Mesendoderm (in vitro differentiated cells): ENCODE data around the gene MAP4.

Experiments used
- DNase-seq: peaks from one replicate; pipeline ENCODE4 v3.0.0; 2013
- H2AK5ac ChIP-seq: 2 replicates; pipeline ENCODE4 v1.6.1; 2013; ENCODE audit warnings: low read length, inconsistent platforms
- H2BK120ac ChIP-seq: 2 replicates; pipeline ENCODE4 v1.6.1; 2013; ENCODE audit warnings: low read depth, mild to moderate bottlenecking, low read length, moderate library complexity, mixed read lengths
- H2BK15ac ChIP-seq: replicated peaks from 2 replicates; pipeline ENCODE4 v1.6.1; 2013; ENCODE audit warnings: low read depth, mild to moderate bottlenecking, moderate library complexity
- H2BK5ac ChIP-seq: 2 replicates; pipeline ENCODE4 v1.6.1; 2013; ENCODE audit warnings: low read length, inconsistent platforms
- H3K18ac ChIP-seq: 2 replicates; pipeline ENCODE4 v1.6.1; 2013; ENCODE audit warnings: mild to moderate bottlenecking, low read length, mixed read lengths
- H3K23ac ChIP-seq: one replicate; pipeline ENCODE4 v1.6.1; 2013; ENCODE audit warnings: low read length
- H3K27ac ChIP-seq: 2 replicates; pipeline ENCODE4 v1.5.1; 2013; ENCODE audit warnings: low read depth, mild to moderate bottlenecking, inconsistent platforms, low read length, moderate library complexity
- H3K27me3 ChIP-seq: 2 replicates; pipeline ENCODE4 v1.6.1; 2013; ENCODE audit warnings: low read length, control low read depth, mild to moderate bottlenecking, inconsistent platforms; ENCODE audit not compliant: insufficient read depth, poor library complexity
- H3K36me3 ChIP-seq: 2 replicates; pipeline ENCODE4 v1.6.1; 2013; ENCODE audit warnings: low read length, inconsistent platforms; ENCODE audit not compliant: control insufficient read depth, insufficient read depth
- H3K4ac ChIP-seq: one replicate; pipeline ENCODE4 v1.6.1; 2013; ENCODE audit warnings: low read depth, mild to moderate bottlenecking, low read length, moderate library complexity
- H3K4me1 ChIP-seq: 2 replicates; pipeline ENCODE4 v1.6.1; 2013; ENCODE audit warnings: low read depth, low read length, inconsistent platforms; ENCODE audit not compliant: control insufficient read depth
- H3K4me2 ChIP-seq: 2 replicates; pipeline ENCODE4 v1.6.1; 2013; ENCODE audit warnings: low read length
- H3K4me3 ChIP-seq: 2 replicates; pipeline ENCODE4 v1.5.1; 2013; ENCODE audit warnings: mild to moderate bottlenecking, low read length
- H3K56ac ChIP-seq: one replicate; pipeline ENCODE4 v1.6.1; 2013; ENCODE audit warnings: low read length
- H3K79me1 ChIP-seq: 2 replicates; pipeline ENCODE4 v1.6.1; 2013; ENCODE audit warnings: low read length, inconsistent platforms
- H3K79me2 ChIP-seq: 2 replicates; pipeline ENCODE4 v1.6.1; 2013; ENCODE audit warnings: mild to moderate bottlenecking, low read length; ENCODE audit not compliant: control insufficient read depth, insufficient read depth
- H3K9ac ChIP-seq: 2 replicates; pipeline ENCODE4 v1.6.1; 2013; ENCODE audit warnings: low read length, inconsistent platforms
- H4K5ac ChIP-seq: one replicate; pipeline ENCODE4 v1.6.1; 2013; ENCODE audit warnings: low read length
- H4K8ac ChIP-seq: one replicate; pipeline ENCODE4 v1.6.1; 2013; ENCODE audit warnings: low read depth, mild to moderate bottlenecking, control low read depth, low read length, moderate library complexity
- WGBS: extraction: QIAGEN DNeasy Blood & Tissue Kit; methylation state at CpG from one replicate; pipeline ENCODE4 v1.1.7; 2013; ENCODE audit warnings: low lambda C conversion rate, missing lambda C conversion rate; ENCODE audit not compliant: insufficient coverage; ENCODE audit errors: extremely low coverage; 5-methylcytosine and 5-hydroxymethylcytosine counted together

The MAP4 gene

GRCh38 chr3:48030188-48030587 is 14.0 kb upstream of the MAP4 start:
- Histone ChIP-seq H4K5ac (no peak overlapping the region), H3K23ac (no peak overlapping the region), H2AK5ac (no peak overlapping the region), H3K4ac (no peak overlapping the region), H3K4me2 (no peak overlapping the region), H2BK5ac (no peak overlapping the region), H2BK120ac (no peak overlapping the region), H2BK15ac (no peak overlapping the region), H3K79me1 (peaks cover 4% of the 10 kb centered on the region), H3K4me3 (no peak overlapping the region), H3K9ac (no peak overlapping the region), H3K27me3 (no peaks in the 10 kb centered on the region), H3K56ac (no peak overlapping the region), H3K18ac (no peak overlapping the region), H3K4me1 (no peaks in the 10 kb centered on the region), H3K27ac (no peak overlapping the region), H3K79me2 (peaks cover 31% of the 10 kb centered on the region), H4K8ac (no peak overlapping the region), H3K36me3 (no peaks in the 10 kb centered on the region)
- no CpG with 5 or more reads among the region's 3 CpGs for WGBS
- DNase-seq: no peak

- no peak for DNase-seq
- Histone ChIP-seq H2BK5ac (no peak overlapping the region), H3K18ac (no peak overlapping the region), H3K36me3 (no peaks in the 10 kb centered on the region), H2AK5ac (no peak overlapping the region), H2BK120ac (no peak overlapping the region), H3K4me2 (no peak overlapping the region), H2BK15ac (no peak overlapping the region), H3K4me1 (no peaks in the 10 kb centered on the region), H3K9ac (no peak overlapping the region), H3K56ac (no peak overlapping the region), H3K79me2 (peaks cover 33% of the 10 kb centered on the region), H3K4ac (no peak overlapping the region), H4K8ac (no peak overlapping the region), H3K4me3 (no peak overlapping the region), H3K27ac (no peak overlapping the region), H3K27me3 (no peaks in the 10 kb centered on the region), H4K5ac (no peak overlapping the region), H3K23ac (no peak overlapping the region), H3K79me1 (peaks cover 7% of the 10 kb centered on the region)
- WGBS: no CpG with 5 or more reads among the region's 10 CpGs
Measured at GRCh38 chr3:48026951-48027908, 11.0 kb upstream of the MAP4 start.

GRCh38 chr3:48026098-48026497 is 9.9 kb upstream of the MAP4 start:
- no peak overlapping the region for H3K18ac ChIP-seq
- H2BK120ac ChIP-seq: no peak overlapping the region
- no peaks in the 10 kb centered on the region for H3K27me3 ChIP-seq
- H2BK15ac ChIP-seq: no peak overlapping the region
- H3K4me1 ChIP-seq: no peaks in the 10 kb centered on the region
- no peak overlapping the region for H3K4ac ChIP-seq
- no peak overlapping the region for H3K4me2 ChIP-seq
- no peak overlapping the region for H2BK5ac ChIP-seq
- no peak for DNase-seq
- H3K27ac ChIP-seq: no peak overlapping the region
- no peak overlapping the region for H4K5ac ChIP-seq
- H2AK5ac ChIP-seq: no peak overlapping the region
- H3K4me3 ChIP-seq: no peak overlapping the region
- H3K79me1 ChIP-seq: peaks cover 9% of the 10 kb centered on the region
- H3K79me2 ChIP-seq: peaks cover 32% of the 10 kb centered on the region
- no peaks in the 10 kb centered on the region for H3K36me3 ChIP-seq
- 100% methylated on average over 1 of the region's 2 CpGs for WGBS
- no peak overlapping the region for H3K23ac ChIP-seq
- H4K8ac ChIP-seq: no peak overlapping the region
- no peak overlapping the region for H3K56ac ChIP-seq
- no peak overlapping the region for H3K9ac ChIP-seq

GRCh38 chr3:48024401-48024800 is 8.2 kb upstream of the MAP4 start:
- peaks cover 14% of the 10 kb centered on the region for H3K79me1 ChIP-seq
- H4K5ac ChIP-seq: no peak overlapping the region

GRCh38 chr3:48023377-48023776 is 7.2 kb upstream of the MAP4 start:
- Histone ChIP-seq H3K56ac (no peak overlapping the region), H4K5ac (no peak overlapping the region), H3K79me1 (peaks cover 18% of the 10 kb centered on the region), H3K9ac (no peak overlapping the region), H2BK120ac (no peak overlapping the region), H4K8ac (no peak overlapping the region), H3K4ac (no peak overlapping the region), H3K27ac (no peak overlapping the region), H2BK15ac (no peak overlapping the region), H3K27me3 (no peaks in the 10 kb centered on the region), H3K4me3 (no peak overlapping the region), H3K18ac (no peak overlapping the region), H3K4me2 (no peak overlapping the region), H3K4me1 (no peaks in the 10 kb centered on the region), H3K79me2 (peaks cover 38% of the 10 kb centered on the region), H3K23ac (no peak overlapping the region), H2AK5ac (no peak overlapping the region), H3K36me3 (peaks cover 1% of the 10 kb centered on the region), H2BK5ac (no peak overlapping the region)
- whole genome bisulfite sequencing: no CpG with 5 or more reads among the region's 1 CpG
- no peak for DNase-seq

More at GRCh38 chr3:48024401-48024800, 8.2 kb upstream of the MAP4 start:
- WGBS: no CpG with 5 or more reads among the region's 1 CpG
- H3K56ac ChIP-seq: no peak overlapping the region
- H3K23ac ChIP-seq: no peak overlapping the region
- H3K79me2 ChIP-seq: peaks cover 37% of the 10 kb centered on the region
- H3K4me3 ChIP-seq: no peak overlapping the region
- no peaks in the 10 kb centered on the region for H3K27me3 ChIP-seq
- no peak overlapping the region for H3K27ac ChIP-seq
- no peak overlapping the region for H3K4ac ChIP-seq
- H2BK15ac ChIP-seq: no peak overlapping the region
- H4K8ac ChIP-seq: no peak overlapping the region
- H3K9ac ChIP-seq: no peak overlapping the region
- no peak for DNase-seq
- peaks cover 1% of the 10 kb centered on the region for H3K36me3 ChIP-seq
- H2AK5ac ChIP-seq: no peak overlapping the region
- H2BK5ac ChIP-seq: no peak overlapping the region
- no peak overlapping the region for H2BK120ac ChIP-seq
- no peak overlapping the region for H3K18ac ChIP-seq
- no peaks in the 10 kb centered on the region for H3K4me1 ChIP-seq
- H3K4me2 ChIP-seq: no peak overlapping the region
